GM12878 (cell line): ENCODE measurements around the gene SNX15. TPM values are rescaled to one million over a fixed set of nuclear protein-coding genes. Genes with fewer than 3 reads are reported as not detected.

ENCODE experiments used
- ATAC-seq: fragments of 200-7000 bp; cut with Tn5 transposase; 3 replicates; pipeline ENCODE4 v1.9.1; 2020; ENCODE audit warnings: mild to moderate bottlenecking, moderate library complexity
- BruUV-seq: library from RNA; stranded (reverse); fragments of 400-500 nt; replicated peaks from 2 replicates; lab custom pipeline; 2021; lab: Mats Ljungman, UMichigan
- CTCF ChIA-PET: fragments of 300-600 bp; sonication (Branson Sonifier 250); formaldehyde crosslinking; extraction: SDS; loops from one replicate; lab custom pipeline; 2021; ENCODE audit warnings: inconsistent platforms; lab: Yijun Ruan, JAX
- POLR2A ChIA-PET: fragments of 350-600 bp; formaldehyde crosslinking; extraction: SDS; loops from one replicate; lab custom pipeline; 2021; ENCODE audit warnings: inconsistent platforms; lab: Charles Lee
- RAD21 ChIA-PET: fragments of 300-600 bp; sonication (Branson Sonifier 250); formaldehyde crosslinking; loops from one replicate; lab custom pipeline; 2023; ENCODE audit warnings: antibody characterized with exemption; ENCODE audit not compliant: unreplicated experiment; lab: Charles Lee
- SMC1A ChIA-PET: fragments of 300-600 bp; sonication (Branson Sonifier 250); formaldehyde crosslinking; loops from one replicate; lab custom pipeline; 2023; ENCODE audit not compliant: unreplicated experiment, uncharacterized antibody; lab: Charles Lee
- DNase-seq: peaks from one replicate; pipeline ENCODE4 v3.0.0-alpha.2; 2011; ENCODE audit warnings: low read depth, low spot score
- FAIRE-seq: peaks from 3 replicates; lab custom pipeline; 2011; peaks lifted over from hg19 to GRCh38; lab: Jason Lieb, UNC
- H2AFZ ChIP-seq: 2 replicates; pipeline ENCODE4 v1.6.0; 2011; ENCODE audit warnings: low read depth, low read length, control low read depth; ENCODE audit not compliant: control insufficient read depth
- H3K27ac ChIP-seq: 2 replicates; pipeline ENCODE4 v1.5.1; 2011; ENCODE audit warnings: control low read depth; ENCODE audit not compliant: control insufficient read depth, insufficient read depth
- H3K27me3 ChIP-seq, 2 experiments: replicated peaks in 1 of 2; 2 replicates each; pipeline versions ENCODE4 v1.6.0 to v1.6.1; 2011; ENCODE audit warnings: low read length in 1 of 2; ENCODE audit not compliant: control insufficient read depth in 2 of 2, insufficient read depth in 2 of 2
- H3K36me3 ChIP-seq, 2 experiments: 2 replicates each; pipeline ENCODE4 v1.5.1; 2011; ENCODE audit warnings: low read length in 1 of 2; ENCODE audit not compliant: control insufficient read depth in 2 of 2, insufficient read depth in 2 of 2
- H3K4me1 ChIP-seq: 2 replicates; pipeline ENCODE4 v1.6.1; 2011; ENCODE audit warnings: mild to moderate bottlenecking, low read length, moderate library complexity, mixed read lengths; ENCODE audit not compliant: control insufficient read depth, insufficient read depth
- H3K4me2 ChIP-seq: 2 replicates; pipeline ENCODE4 v1.6.0; 2011; ENCODE audit warnings: control low read depth; ENCODE audit not compliant: control insufficient read depth, insufficient read depth
- H3K4me3 ChIP-seq: fragments of 200-600 bp; sonication (generic); 2 replicates; pipeline ENCODE4 v1.5.1; 2016
- H3K79me2 ChIP-seq: 2 replicates; pipeline ENCODE4 v1.6.0; 2011; ENCODE audit warnings: low read length; ENCODE audit not compliant: control insufficient read depth, insufficient read depth
- H3K9ac ChIP-seq: 2 replicates; pipeline ENCODE4 v1.8.0; 2011; ENCODE audit warnings: low read length, control low read depth, mixed read lengths; ENCODE audit not compliant: control insufficient read depth, insufficient read depth
- H3K9me3 ChIP-seq: replicated peaks from 3 replicates; pipeline ENCODE4 v1.5.1; 2011; ENCODE audit warnings: mild to moderate bottlenecking, low read length; ENCODE audit not compliant: control insufficient read depth, insufficient read depth
- H4K20me1 ChIP-seq: 2 replicates; pipeline ENCODE4 v1.6.0; 2011; ENCODE audit not compliant: control insufficient read depth, insufficient read depth
- ATF3 ChIP-seq: IDR thresholded peaks from 2 replicates; pipeline ENCODE4 v1.6.1; 2011; ENCODE audit warnings: low read depth, mild to moderate bottlenecking, low read length, moderate library complexity, borderline replicate concordance; ENCODE audit errors: extremely low read depth
- BCL11A ChIP-seq: IDR thresholded peaks from 2 replicates; pipeline ENCODE4 v1.6.1; 2011; ENCODE audit warnings: low read depth, low read length
- CEBPB ChIP-seq, 2 experiments: fragments of 150-350 bp in 1 of 2; IDR thresholded peaks; 2 replicates each; pipeline ENCODE4 v1.6.1; 2012 to 2014; ENCODE audit warnings: low read depth in 2 of 2, low read length in 2 of 2, borderline replicate concordance in 1 of 2, inconsistent platforms in 1 of 2
- EP300 ChIP-seq, 2 experiments: fragments of 150-350 bp in 1 of 2; IDR thresholded peaks; 2 replicates each; pipeline ENCODE4 v1.6.1; 2011 to 2012; ENCODE audit warnings: low read depth in 2 of 2, low read length in 2 of 2, borderline replicate concordance in 1 of 2, improper control_type of control experiment in 1 of 2, inconsistent platforms in 1 of 2; ENCODE audit not compliant: control insufficient read depth in 1 of 2
- MTA2 ChIP-seq: fragments of 450-650 bp; IDR thresholded peaks from 2 replicates; pipeline ENCODE4 v1.6.1; 2016; ENCODE audit warnings: low read depth, mild to moderate bottlenecking, moderate library complexity
- NFIC ChIP-seq: IDR thresholded peaks from 2 replicates; pipeline ENCODE4 v1.6.1; 2012; ENCODE audit warnings: low read depth, mild to moderate bottlenecking, inconsistent platforms, low read length, moderate library complexity
- POU2F2 ChIP-seq: IDR thresholded peaks from 3 replicates; pipeline ENCODE4 v1.6.1; 2011; ENCODE audit warnings: low read depth, mild to moderate bottlenecking, low read length, borderline replicate concordance
- RUNX3 ChIP-seq: IDR thresholded peaks from 2 replicates; pipeline ENCODE4 v1.6.1; 2012; ENCODE audit warnings: low read length, inconsistent platforms
- SMAD1 ChIP-seq: fragments of 450-650 bp; IDR thresholded peaks from 2 replicates; pipeline ENCODE4 v1.6.1; 2018; ENCODE audit warnings: mild to moderate bottlenecking, low read depth; ENCODE audit not compliant: partially characterized antibody
- SPI1 ChIP-seq: IDR thresholded peaks from 2 replicates; pipeline ENCODE4 v1.6.1; 2011; ENCODE audit warnings: low read depth, mild to moderate bottlenecking, low read length, moderate library complexity, borderline replicate concordance; ENCODE audit not compliant: insufficient read depth
- STAT1 ChIP-seq: fragments of 450-650 bp; conservative IDR thresholded peaks from 2 replicates; pipeline ENCODE4 v1.6.1; 2014; ENCODE audit warnings: antibody characterized with exemption, mild to moderate bottlenecking
- ZNF384 ChIP-seq: IDR thresholded peaks from 2 replicates; pipeline ENCODE4 v1.6.1; 2012; ENCODE audit warnings: low read depth, mild to moderate bottlenecking, low read length, improper control_type of control experiment, borderline replicate concordance
- ZNF592 ChIP-seq: fragments of 450-650 bp; IDR thresholded peaks from 2 replicates; pipeline ENCODE4 v1.6.1; 2017; ENCODE audit warnings: mild to moderate bottlenecking, moderate library complexity
- WGBS: methylation state at CpG from one replicate; pipeline ENCODE4 v1.1.6; 2016; ENCODE audit warnings: low lambda C conversion rate; ENCODE audit not compliant: insufficient replicate concordance, insufficient coverage; ENCODE audit errors: missing lambda C conversion rate; 5-methylcytosine and 5-hydroxymethylcytosine counted together
- in situ Hi-C: fragments of 300-500 bp; cut with MboI; formaldehyde crosslinking; loops from 9 replicates; pipeline ENCODE4 v1.14.3; 2018; ENCODE audit warnings: mixed read lengths
- intact Hi-C: fragments of 100-400 bp; cut with micrococcal nuclease; formaldehyde crosslinking; loops from one replicate; pipeline ENCODE4 v1.14.2; 2022; ENCODE audit not compliant: unreplicated experiment
- polyA plus RNA-seq, 11 experiments: library from polyadenylated mRNA; depleted of rRNA in 4 of 11; unstranded in 6 of 11; stranded (reverse) in 5 of 11; fragments of >200 nt; fragmentation: Nextera tagmentation in 4 of 11; fragmentation: Illumina TruSeq in 1 of 11; extraction: Ambion mirVana in 4 of 11; extraction: Trizol in 1 of 11; gene quantifications; 1 replicate in 1 of 11; 2 replicates in 10 of 11; pipeline versions ENCODE4 v1.2.1 to v1.2.3, GENCODE V29; 2011 to 2016; ENCODE audit warnings: inconsistent platforms in 2 of 11, missing spikeins in 2 of 11, low read depth in 1 of 11
- total RNA-seq, 4 experiments: library from RNA; depleted of rRNA in 3 of 4; stranded (reverse); fragments of >200 nt in 3 of 4; fragmentation: Illumina TruSeq in 1 of 4; extraction: Trizol in 1 of 4; gene quantifications; 2 replicates each; pipeline versions ENCODE4 v1.2.1 to v1.2.3, GENCODE V29; 2013 to 2021
- TF ChIP-seq, protein P1 (sequence below): fragments of 450-650 bp; formaldehyde crosslinking; IDR thresholded peaks from 2 replicates; pipeline ENCODE4 v1.5.0; 2022; ENCODE audit warnings: mild to moderate bottlenecking, missing genetic modification characterization
- TF ChIP-seq, protein P2 (sequence below): IDR thresholded peaks from 2 replicates; pipeline ENCODE4 v1.6.1; 2011; ENCODE audit warnings: mild to moderate bottlenecking, low read depth, low read length, moderate library complexity; ENCODE audit not compliant: insufficient replicate concordance

The SNX15 gene
- total and polyA plus RNA-seq, 10 of the 15 experiments (the other 5 are each of a cell fraction or from before 2014, with no cell fraction given), result 2.4 to 24.0 (median 16.1) TPM

DNA sequence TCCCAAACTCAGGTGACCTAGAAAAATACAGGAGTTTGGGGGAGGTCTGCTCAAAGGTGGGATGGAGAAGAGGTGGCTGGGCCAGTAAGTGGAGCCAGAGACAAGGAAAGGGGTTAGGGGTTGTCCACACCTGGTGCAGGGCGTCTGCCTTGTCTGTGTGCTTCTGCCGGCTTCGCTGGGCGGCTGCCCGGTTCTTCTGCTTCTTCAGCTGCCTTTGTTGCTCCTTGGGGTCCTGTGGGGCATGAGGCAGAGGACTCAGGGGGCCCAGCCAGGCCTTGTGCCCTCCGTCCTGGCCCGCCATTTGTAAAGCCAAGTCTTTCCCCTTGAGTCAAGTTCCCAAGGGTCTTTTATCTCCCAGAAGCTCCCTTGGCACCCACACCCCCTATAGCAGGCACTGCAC lies 32.9 kb upstream of the SNX15 start:
- no peak for ATAC-seq
- intact Hi-C loops, result no loop called here
- H3K27me3 ChIP-seq, result no peaks in the 10 kb centered on the region; a peak in 1 of 4 replicates
- RAD21 ChIA-PET, result no interaction called here
- SMC1A ChIA-PET, result no interaction called here
- H4K20me1 ChIP-seq, result no peaks in the 10 kb centered on the region
- H3K4me3 ChIP-seq, result no peak overlapping the region
- no peaks in the 10 kb centered on the region for H3K79me2 ChIP-seq
- POLR2A ChIA-PET, result no interaction called here
- no peaks in the 10 kb centered on the region for H3K36me3 ChIP-seq
- CTCF ChIA-PET, result interaction anchor here (0.6 kb wide), 1 partner anchor 258 kb away, joined by 4 read pairs; no protein-coding TSS in a partner anchor
- H3K9ac ChIP-seq, result no peak overlapping the region
- 38% methylated on average over 7 of the region's 7 CpGs for WGBS
- BruUV-seq, result no TSS peak
- in situ Hi-C loops, result no loop called here
- DNase-seq, result no peak
- no peak overlapping the region for H3K27ac ChIP-seq
- no peaks in the 10 kb centered on the region for H3K9me3 ChIP-seq
- no peak overlapping the region for H2AFZ ChIP-seq
- peaks cover 21% of the 10 kb centered on the region for H3K4me1 ChIP-seq
- no peak overlapping the region for H3K4me2 ChIP-seq
- no peak for FAIRE-seq
- TF ChIP-seq RUNX3 (no peak), STAT1 (no peak), SPI1 (no peak), BCL11A (no peak), ZNF592 (no peak), NFIC (no peak), ZNF384 (no peak), EP300 (IDR thresholded peaks at IDR 0.05; ENCODE audit: borderline replicate concordance in 1 of 2, control insufficient read depth in 1 of 2, low read depth in 2 of 2, low read length in 2 of 2) (no peak), MTA2 (no peak), SMAD1 (no peak), POU2F2 (no peak), CEBPB (IDR thresholded peaks at IDR 0.05; ENCODE audit: borderline replicate concordance in 1 of 2, low read depth in 2 of 2, low read length in 2 of 2) (no peak), ATF3 (no peak)
- TF ChIP-seq, protein P1, sequence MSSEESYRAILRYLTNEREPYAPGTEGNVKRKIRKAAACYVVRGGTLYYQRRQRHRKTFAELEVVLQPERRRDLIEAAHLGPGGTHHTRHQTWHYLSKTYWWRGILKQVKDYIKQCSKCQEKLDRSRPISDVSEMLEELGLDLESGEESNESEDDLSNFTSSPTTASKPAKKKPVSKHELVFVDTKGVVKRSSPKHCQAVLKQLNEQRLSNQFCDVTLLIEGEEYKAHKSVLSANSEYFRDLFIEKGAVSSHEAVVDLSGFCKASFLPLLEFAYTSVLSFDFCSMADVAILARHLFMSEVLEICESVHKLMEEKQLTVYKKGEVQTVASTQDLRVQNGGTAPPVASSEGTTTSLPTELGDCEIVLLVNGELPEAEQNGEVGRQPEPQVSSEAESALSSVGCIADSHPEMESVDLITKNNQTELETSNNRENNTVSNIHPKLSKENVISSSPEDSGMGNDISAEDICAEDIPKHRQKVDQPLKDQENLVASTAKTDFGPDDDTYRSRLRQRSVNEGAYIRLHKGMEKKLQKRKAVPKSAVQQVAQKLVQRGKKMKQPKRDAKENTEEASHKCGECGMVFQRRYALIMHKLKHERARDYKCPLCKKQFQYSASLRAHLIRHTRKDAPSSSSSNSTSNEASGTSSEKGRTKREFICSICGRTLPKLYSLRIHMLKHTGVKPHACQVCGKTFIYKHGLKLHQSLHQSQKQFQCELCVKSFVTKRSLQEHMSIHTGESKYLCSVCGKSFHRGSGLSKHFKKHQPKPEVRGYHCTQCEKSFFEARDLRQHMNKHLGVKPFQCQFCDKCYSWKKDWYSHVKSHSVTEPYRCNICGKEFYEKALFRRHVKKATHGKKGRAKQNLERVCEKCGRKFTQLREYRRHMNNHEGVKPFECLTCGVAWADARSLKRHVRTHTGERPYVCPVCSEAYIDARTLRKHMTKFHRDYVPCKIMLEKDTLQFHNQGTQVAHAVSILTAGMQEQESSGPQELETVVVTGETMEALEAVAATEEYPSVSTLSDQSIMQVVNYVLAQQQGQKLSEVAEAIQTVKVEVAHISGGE (CRISPR knock-in tag), result no peak
- TF ChIP-seq, protein P2, sequence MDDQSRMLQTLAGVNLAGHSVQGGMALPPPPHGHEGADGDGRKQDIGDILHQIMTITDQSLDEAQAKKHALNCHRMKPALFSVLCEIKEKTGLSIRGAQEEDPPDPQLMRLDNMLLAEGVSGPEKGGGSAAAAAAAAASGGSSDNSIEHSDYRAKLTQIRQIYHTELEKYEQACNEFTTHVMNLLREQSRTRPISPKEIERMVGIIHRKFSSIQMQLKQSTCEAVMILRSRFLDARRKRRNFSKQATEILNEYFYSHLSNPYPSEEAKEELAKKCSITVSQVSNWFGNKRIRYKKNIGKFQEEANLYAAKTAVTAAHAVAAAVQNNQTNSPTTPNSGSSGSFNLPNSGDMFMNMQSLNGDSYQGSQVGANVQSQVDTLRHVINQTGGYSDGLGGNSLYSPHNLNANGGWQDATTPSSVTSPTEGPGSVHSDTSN, result no peak
